ENCODE measurements around the gene ZP1.

- no peak for TF ChIP-seq CTCF (IDR thresholded peaks at IDR 0.05)
- TF ChIP-seq POLR2AphosphoS5 (IDR thresholded peaks at IDR 0.05) = no peak
- no peak for TF ChIP-seq POLR2A (IDR thresholded peaks at IDR 0.05; ENCODE audit: low read depth)
- TF ChIP-seq EP300 (IDR thresholded peaks at IDR 0.05) = no peak
Observed at GRCh38 chr11:60908803-60909202, 41.5 kb downstream of the ZP1 start.

Measured in esophagus muscularis mucosa (tissue), 4 donors.